ENCODE results near the gene DNM1L.

DNM1L gene

GRCh38 chr12:32756476-32757066, 77.5 kb downstream of the DNM1L start:
- no peak for DNase-seq (ENCODE audit: low read depth)

- no peak for DNase-seq (ENCODE audit: low read depth)
Observed at GRCh38 chr12:32757157-32757556, 78.1 kb downstream of the DNM1L start.

- no peak for DNase-seq (ENCODE audit: low read depth)
Observed at GRCh38 chr12:32761716-32762115, 82.6 kb downstream of the DNM1L start.

GRCh38 chr12:32765906-32766305, 86.8 kb downstream of the DNM1L start:
- DNase-seq (ENCODE audit: low read depth) = no peak

- DNase-seq (ENCODE audit: low read depth) = no peak
Observed at GRCh38 chr12:32768518-32768917, 89.4 kb downstream of the DNM1L start.

GRCh38 chr12:32770141-32770540, 91.0 kb downstream of the DNM1L start:
- no peak for DNase-seq (ENCODE audit: low read depth)

GRCh38 chr12:32773691-32774090, 94.6 kb downstream of the DNM1L start:
- no peak for DNase-seq (ENCODE audit: low read depth)

- no peak for DNase-seq (ENCODE audit: low read depth)
Observed at GRCh38 chr12:32776258-32776657, 97.2 kb downstream of the DNM1L start.

- no peak for DNase-seq (ENCODE audit: low read depth)
Observed at GRCh38 chr12:32777159-32777558, 98.1 kb downstream of the DNM1L start.

GRCh38 chr12:32777691-32778175, 98.6 kb downstream of the DNM1L start:
- DNase-seq (ENCODE audit: low read depth) = no peak

GRCh38 chr12:32780071-32780470, 101.0 kb downstream of the DNM1L start:
- no peak for DNase-seq (ENCODE audit: low read depth)

GRCh38 chr12:32783029-32783428, 103.9 kb downstream of the DNM1L start:
- DNase-seq (ENCODE audit: low read depth) = no peak

- DNase-seq (ENCODE audit: low read depth) = no peak
Observed at GRCh38 chr12:32785557-32785956, 106.5 kb downstream of the DNM1L start.

- no peak for DNase-seq (ENCODE audit: low read depth)
Observed at GRCh38 chr12:32788405-32788804, 109.3 kb downstream of the DNM1L start.

GRCh38 chr12:32789446-32789845, 110.3 kb downstream of the DNM1L start:
- DNase-seq (ENCODE audit: low read depth) = no peak

GRCh38 chr12:32789916-32790315, 110.8 kb downstream of the DNM1L start:
- DNase-seq (ENCODE audit: low read depth) = no peak

GRCh38 chr12:32794281-32794680, 115.2 kb downstream of the DNM1L start:
- no peak for DNase-seq (ENCODE audit: low read depth)
